OCI-LY3 (cell line): ENCODE data around the gene S1PR3.

Experiments used
- EZH2phosphoT487 ChIP-seq: fragments of 200-600 bp; shearing (Covaris generic); IDR thresholded peaks from 2 replicates; pipeline ENCODE4 v1.6.1; 2018; ENCODE audit warnings: antibody characterized with exemption, mixed run types, low read depth
- TF ChIP-seq, protein P1 (sequence below): fragments of 200-600, 300-600 bp; sonication (generic); IDR thresholded peaks from 2 replicates; pipeline ENCODE4 v1.5.1; 2014; ENCODE audit warnings: antibody characterized with exemption, low read length, low read depth

DNA sequence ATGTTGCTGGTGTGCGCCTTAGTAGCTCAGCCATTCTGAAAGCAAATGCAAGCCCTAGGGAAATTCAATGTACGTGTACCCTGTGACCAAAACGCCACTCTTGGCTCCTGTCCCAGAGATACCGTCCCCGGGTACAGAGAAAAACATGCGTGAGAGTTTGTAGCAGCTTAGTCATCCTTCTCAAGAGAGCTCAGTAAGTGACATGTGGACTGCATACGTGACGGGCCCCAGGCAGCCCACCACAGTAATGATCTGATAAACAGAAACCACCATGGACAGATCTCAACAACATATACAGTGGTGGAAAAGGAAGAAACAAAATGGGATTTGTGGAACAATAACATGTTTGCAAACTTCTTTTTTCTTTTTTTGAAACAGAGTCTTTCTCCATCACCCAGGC lies 45.1 kb downstream of the S1PR3 start:
- TF ChIP-seq, protein P1, sequence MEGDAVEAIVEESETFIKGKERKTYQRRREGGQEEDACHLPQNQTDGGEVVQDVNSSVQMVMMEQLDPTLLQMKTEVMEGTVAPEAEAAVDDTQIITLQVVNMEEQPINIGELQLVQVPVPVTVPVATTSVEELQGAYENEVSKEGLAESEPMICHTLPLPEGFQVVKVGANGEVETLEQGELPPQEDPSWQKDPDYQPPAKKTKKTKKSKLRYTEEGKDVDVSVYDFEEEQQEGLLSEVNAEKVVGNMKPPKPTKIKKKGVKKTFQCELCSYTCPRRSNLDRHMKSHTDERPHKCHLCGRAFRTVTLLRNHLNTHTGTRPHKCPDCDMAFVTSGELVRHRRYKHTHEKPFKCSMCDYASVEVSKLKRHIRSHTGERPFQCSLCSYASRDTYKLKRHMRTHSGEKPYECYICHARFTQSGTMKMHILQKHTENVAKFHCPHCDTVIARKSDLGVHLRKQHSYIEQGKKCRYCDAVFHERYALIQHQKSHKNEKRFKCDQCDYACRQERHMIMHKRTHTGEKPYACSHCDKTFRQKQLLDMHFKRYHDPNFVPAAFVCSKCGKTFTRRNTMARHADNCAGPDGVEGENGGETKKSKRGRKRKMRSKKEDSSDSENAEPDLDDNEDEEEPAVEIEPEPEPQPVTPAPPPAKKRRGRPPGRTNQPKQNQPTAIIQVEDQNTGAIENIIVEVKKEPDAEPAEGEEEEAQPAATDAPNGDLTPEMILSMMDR, result no peak
- no peak for TF ChIP-seq EZH2phosphoT487
